ENCODE data around the gene CRTAP. TPM values are rescaled to one million over a fixed set of nuclear protein-coding genes. Genes with fewer than 3 reads are reported as not detected.
"Not testable (repeated sequence)": the region's sequence is repeated elsewhere in the genome, so short reads cannot be mapped to it uniquely, and the experiment has no call there.

The CRTAP gene
- total RNA-seq: 42.0 TPM

DNA sequence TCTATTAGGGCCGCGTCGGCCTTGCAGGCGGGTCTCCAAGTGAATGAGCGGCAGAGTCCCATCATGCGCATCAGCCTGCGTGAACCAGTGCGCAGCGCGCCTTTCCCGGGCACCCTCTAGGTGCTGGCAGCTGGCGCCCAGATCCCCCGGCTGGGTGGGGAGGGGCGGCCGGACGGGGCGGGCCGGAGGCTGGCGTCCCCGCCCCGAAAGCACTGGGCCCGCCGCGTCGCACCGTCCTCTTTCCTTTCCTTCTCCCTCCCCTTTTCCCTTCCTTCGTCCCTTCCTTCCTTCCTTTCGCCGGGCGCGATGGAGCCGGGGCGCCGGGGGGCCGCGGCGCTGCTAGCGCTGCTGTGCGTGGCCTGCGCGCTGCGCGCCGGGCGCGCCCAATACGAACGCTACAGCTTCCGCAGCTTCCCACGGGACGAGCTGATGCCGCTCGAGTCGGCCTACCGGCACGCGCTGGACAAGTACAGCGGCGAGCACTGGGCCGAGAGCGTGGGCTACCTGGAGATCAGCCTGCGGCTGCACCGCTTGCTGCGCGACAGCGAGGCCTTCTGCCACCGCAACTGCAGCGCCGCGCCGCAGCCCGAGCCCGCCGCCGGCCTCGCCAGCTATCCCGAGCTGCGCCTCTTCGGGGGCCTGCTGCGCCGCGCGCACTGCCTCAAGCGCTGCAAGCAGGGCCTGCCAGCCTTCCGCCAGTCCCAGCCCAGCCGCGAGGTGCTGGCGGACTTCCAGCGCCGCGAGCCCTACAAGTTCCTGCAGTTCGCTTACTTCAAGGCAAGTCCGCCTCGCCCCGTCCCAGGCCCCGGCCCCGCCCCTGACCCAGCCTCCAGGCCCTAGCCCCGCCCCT, at the start of gene CRTAP:
Gene CRTAP, plus strand, starts transcription at position 243 of the 850 bp plus-strand sequence. Its CDS starts 64 bp downstream, at position 307.
- DNase-seq (ENCODE audit: low spot score) (peak; percentile 95), ATAC-seq (peak; percentile 92)

- ATAC-seq (no peak), DNase-seq (ENCODE audit: low spot score) (peak; percentile 7)
Observed at GRCh38 chr3:33064929-33065328, 48.9 kb upstream of the CRTAP start.

GRCh38 chr3:33067484-33067883, 46.3 kb upstream of the CRTAP start:
- DNase-seq (ENCODE audit: low spot score) (no peak), ATAC-seq (no peak)

DNA sequence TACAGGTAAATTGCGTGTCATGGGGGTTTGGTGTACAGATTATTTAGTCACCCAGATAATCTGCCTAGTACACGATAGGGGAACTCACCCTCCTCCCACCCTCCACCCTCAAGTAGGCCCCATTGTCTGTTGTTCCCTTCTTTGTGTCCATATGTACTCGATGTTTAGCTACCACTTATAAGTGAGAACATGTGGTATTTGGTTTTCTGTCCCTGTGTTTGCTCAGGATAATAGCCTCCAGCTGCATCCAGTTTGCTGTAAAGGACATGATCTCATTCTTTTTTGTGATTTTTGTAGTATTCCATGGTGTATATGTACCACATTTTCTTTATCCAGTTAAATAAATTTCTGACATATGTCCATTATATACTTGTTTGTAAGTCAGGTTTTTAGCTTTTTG, 44.0 kb upstream of the CRTAP start:
- DNase-seq (ENCODE audit: low spot score); ATAC-seq: not testable (repeated sequence)

DNA sequence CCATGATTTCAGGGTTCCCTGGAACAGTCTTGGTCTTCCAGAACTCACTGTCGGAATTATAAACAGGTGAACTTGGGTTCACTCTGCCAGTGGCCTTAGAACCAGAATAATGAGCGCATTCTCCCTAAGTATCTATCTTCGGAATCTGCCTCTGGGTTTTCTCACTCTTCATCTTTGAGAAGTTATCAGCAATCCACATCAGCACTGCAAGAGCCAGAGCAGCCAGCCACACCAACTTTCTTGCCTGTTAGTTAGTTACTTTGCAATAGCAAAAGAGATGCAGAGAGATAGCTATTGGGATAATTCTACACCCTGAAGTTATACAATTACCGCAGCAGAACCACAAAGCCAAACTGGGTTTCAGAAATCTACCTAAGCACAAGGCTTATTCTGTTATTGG, 42.6 kb upstream of the CRTAP start:
- ATAC-seq (no peak), DNase-seq (ENCODE audit: low spot score) (peak; percentile 7)

- ATAC-seq: no peak
- DNase-seq (ENCODE audit: low spot score): no peak
Observed at GRCh38 chr3:33071946-33072345, 41.9 kb upstream of the CRTAP start.

DNA sequence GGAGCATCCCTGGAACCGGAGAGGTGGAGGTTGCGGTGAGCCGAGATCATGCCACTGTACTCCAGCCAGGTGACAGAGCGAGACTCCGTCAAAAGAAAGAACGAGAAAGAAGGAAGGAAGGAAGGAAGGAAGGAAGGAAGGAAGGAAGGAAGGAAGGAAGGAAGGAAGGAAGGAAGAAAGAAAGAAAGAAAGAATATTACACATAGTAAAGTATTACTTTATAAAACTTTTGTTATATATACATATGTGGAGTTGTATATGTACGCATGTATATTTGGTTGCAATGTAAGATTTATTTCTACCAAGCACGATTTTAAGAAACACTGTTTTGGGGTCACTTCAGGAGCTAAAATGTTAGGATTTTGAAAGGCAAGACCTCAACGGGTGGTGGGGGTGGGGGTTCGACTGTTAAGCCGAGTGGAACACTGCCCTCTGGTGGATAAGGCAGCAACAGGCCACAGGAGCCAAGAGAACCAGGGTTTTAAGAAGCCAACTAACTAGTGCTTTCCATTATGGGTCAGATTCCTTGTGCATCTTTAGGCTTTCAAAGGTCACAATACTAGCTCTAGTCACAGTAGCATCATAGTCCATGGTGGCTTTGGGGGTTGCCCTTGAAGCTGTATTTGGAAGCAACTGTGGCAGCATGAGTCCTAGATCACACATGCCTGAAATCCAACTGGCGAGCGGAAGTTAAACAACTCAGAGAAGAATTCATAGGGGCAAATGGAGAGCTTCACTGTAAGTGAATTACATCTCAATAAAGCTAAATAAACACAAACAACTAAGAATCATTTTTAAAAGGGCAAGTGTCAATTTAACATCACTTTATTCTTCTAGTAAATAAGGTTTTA, 39.4 kb upstream of the CRTAP start:
- ATAC-seq (peak; percentile 99), DNase-seq (ENCODE audit: low spot score) (peak; percentile 61)

GRCh38 chr3:33075995-33076394, 37.8 kb upstream of the CRTAP start:
- ATAC-seq (no peak), DNase-seq (ENCODE audit: low spot score) (peak; percentile 26)

- DNase-seq (ENCODE audit: low spot score): peak; percentile 21
- ATAC-seq: no peak
Observed at GRCh38 chr3:33076952-33077351, 36.9 kb upstream of the CRTAP start.

- ATAC-seq (no peak), DNase-seq (ENCODE audit: low spot score) (peak; percentile 26)
Observed at GRCh38 chr3:33077976-33078375, 35.8 kb upstream of the CRTAP start.

- ATAC-seq; DNase-seq (ENCODE audit: low spot score): not testable (repeated sequence)
Observed at GRCh38 chr3:33079813-33080212, 34.0 kb upstream of the CRTAP start.

- ATAC-seq (no peak), DNase-seq (ENCODE audit: low spot score) (no peak)
Observed at GRCh38 chr3:33081812-33082211, 32.0 kb upstream of the CRTAP start.

GRCh38 chr3:33083958-33084357, 29.9 kb upstream of the CRTAP start:
- ATAC-seq: no peak
- DNase-seq (ENCODE audit: low spot score): no peak

DNA sequence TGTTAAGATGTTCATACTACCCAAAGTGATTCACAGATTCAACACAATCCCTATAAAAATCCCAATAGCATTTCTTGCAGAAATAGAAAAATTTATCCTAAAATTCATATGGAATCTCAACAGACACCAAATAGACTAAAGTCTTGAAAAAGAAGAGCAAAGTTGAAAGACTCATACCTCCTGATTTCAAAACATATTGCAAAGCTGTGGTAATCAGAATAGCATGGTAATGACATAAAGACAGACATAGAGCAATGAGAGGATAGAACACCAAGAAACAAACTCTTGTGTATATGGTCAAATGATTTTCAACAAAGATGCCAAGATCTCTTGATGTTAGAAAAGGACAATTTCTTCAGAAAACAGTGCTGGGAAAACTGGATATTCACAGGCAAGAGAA, 25.1 kb upstream of the CRTAP start:
- DNase-seq (ENCODE audit: low spot score) (no peak), ATAC-seq (no peak)

GRCh38 chr3:33089515-33089914, 24.3 kb upstream of the CRTAP start:
- DNase-seq (ENCODE audit: low spot score) (no peak), ATAC-seq (no peak)

DNA sequence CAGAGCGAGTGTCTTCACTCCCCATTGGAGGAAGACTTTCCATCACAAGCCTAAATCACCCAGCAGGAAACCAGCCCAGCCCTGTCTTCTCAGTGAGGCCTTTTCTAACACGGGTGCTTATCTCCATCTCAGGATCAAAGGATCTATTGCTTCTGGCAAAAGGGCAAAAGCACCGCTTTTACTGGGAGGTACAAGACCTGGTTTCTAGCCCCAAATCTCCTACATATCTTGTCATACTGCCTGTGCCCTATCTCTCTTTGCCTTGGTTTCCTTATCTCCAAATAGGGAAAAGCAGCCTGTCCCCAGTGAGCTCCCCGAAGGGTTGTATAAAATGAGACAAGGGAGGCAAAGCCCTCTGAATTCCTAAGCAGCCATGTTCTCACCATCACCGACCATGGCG, 22.1 kb upstream of the CRTAP start:
- no peak for DNase-seq (ENCODE audit: low spot score)

DNA sequence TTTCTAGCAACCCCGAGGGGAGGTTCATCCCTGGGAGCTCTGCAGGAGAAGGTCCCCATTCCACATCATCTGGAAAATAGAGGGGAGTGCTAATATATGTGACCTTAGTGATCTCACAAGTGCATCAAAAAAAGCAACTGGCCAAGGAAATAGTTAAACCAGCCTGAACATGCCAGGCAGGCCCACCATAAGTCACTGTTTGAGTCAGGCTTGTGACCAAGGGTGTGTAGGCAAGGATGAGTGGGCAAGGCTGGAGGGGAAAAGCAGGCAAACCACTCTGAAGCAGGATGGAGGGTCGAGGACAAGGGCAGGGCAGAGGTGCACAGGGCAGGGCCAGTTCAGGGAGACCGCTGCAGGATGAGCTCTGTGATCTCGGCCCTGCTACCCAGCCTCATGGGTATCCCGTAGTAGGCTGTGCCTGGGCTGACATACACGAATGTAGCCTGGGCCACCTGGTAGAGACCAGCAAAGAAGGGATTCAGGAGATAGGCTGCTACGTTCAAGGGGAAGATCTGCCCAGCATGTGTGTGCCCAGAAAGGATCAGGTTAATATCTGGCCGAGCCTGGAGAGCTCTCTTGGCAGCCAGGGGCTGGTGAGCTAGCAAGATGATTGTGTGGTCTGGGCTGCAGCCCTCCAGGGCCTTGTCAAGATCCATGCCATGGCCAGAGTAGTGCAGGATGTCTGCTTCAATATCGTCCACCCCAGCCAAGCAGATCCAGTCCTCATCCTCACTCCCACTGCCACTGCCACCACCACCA, 21.1 kb upstream of the CRTAP start:
- DNase-seq (ENCODE audit: low spot score): no peak
- no peak for ATAC-seq

More for the DNA sequence above, 22.1 kb upstream of the CRTAP start:
- ATAC-seq: no peak

DNA sequence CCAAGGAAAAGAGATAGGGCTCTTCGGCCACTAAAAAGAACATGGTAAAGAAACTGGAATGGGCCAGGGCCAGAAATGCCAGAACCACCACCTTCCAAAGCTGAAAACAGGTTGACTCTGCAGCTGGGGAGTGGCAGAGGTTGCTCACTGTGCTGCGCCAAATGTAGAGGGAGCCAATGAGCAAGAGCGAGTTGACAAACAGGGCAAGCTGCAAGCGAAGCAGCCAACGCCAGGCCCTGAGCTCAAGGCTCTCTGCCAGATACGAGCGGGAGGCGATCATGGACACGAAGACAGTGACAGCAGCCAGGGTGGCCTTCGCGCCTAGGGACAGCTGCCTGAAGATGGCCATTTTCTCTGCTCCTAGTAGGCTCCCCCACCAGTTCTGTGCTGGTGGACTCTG, 20.0 kb upstream of the CRTAP start:
- ATAC-seq (no peak), DNase-seq (ENCODE audit: low spot score) (no peak)

GRCh38 chr3:33095436-33095835, 18.4 kb upstream of the CRTAP start:
- no peak for ATAC-seq

DNA sequence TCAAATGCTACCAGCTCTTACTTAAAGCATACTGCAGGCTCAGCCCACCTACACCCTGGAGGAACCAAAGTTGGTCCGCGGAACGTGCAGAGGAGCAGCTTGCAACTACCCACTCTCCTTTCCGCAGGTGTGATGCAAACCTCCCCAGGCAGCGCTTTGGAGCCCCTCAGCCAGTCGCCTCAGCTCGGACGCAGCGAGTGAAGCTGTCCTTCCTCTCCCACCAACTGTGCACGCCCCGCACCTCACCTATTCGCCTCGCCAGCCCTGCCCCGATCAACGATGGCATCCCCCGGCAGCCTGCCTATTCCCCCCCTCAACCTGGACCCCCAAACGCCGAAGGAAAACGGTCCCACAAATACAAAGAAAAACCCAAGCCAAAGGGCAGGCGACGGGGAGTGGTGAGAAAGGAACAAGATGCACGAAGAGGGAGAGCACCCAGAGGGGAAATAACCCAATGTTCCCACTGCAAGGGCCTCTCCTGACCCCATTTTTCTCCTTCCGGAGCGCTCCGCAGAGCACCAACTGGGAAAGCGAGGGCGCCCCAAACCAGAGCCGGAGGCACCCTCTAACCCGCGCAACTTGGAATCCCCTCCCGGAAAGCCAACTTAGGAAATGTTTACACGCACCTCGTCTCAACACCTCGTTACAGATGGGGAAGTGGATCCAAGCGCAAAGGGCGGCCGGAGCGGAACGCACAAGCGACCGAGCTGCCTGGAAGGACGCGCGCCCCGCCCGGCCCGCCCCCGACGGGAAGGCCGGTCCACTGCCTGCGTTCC, 17.5 kb upstream of the CRTAP start:
- ATAC-seq (peak; percentile 59), DNase-seq (ENCODE audit: low spot score) (peak; percentile 65)

More at GRCh38 chr3:33095436-33095835, 18.4 kb upstream of the CRTAP start:
- DNase-seq (ENCODE audit: low spot score): no peak
